ENCODE measurements around the gene CTNNBL1. TPM values are rescaled to one million over a fixed set of nuclear protein-coding genes. Genes with fewer than 3 reads are reported as not detected.
"Not testable (repeated sequence)": the region's sequence is repeated elsewhere in the genome, so short reads cannot be mapped to it uniquely, and the experiment has no call there.

Gene CTNNBL1
- total RNA-seq, 3 donors from 2014 or later (not counting 1 experiment from before 2014, with no cell fraction given) = 59.1 to 75.6 (median 67.6) TPM

- H3K36me3 Mint-ChIP-seq = no peaks in the 10 kb centered on the region
- no peak overlapping the region for H3K27ac Mint-ChIP-seq
- Histone ChIP-seq H3K4me1 (ENCODE audit: control insufficient read depth, insufficient read depth, low read length) (no peaks in the 10 kb centered on the region), H3K36me3 (ENCODE audit: control insufficient read depth, insufficient read depth, low read length) (no peaks in the 10 kb centered on the region), H3K4me3 (ENCODE audit: low read length) (no peak overlapping the region), H3K9me3 (ENCODE audit: control insufficient read depth, insufficient read depth, low read length) (no peaks in the 10 kb centered on the region), H3K27me3 (ENCODE audit: control insufficient read depth, insufficient read depth, low read length) (no peaks in the 10 kb centered on the region), H3K27ac (ENCODE audit: low read length) (no peak overlapping the region)
- H3K4me1 Mint-ChIP-seq = no peaks in the 10 kb centered on the region
- peaks cover 32 to 41% of the 10 kb centered on the region in 2 donors for H3K27me3 Mint-ChIP-seq (ENCODE audit: low read depth in 2 of 2)
- no peak for ATAC-seq
- H3K4me3 Mint-ChIP-seq = no peak overlapping the region
- intact Hi-C loops (cut with micrococcal nuclease) = no loop called here
- TF ChIP-seq CTCF (IDR thresholded peaks at IDR 0.05) = no peak
- no peaks in the 10 kb centered on the region for H3K9me3 Mint-ChIP-seq
- 45% methylated on average over 3 of the region's 3 CpGs for WGBS (ENCODE audit: insufficient coverage)
- DNase-seq = no peak
Observed at GRCh38 chr20:37680420-37680819, 13.4 kb upstream of the CTNNBL1 start.

GRCh38 chr20:37681384-37682112, 12.3 kb upstream of the CTNNBL1 start:
- intact Hi-C loops (cut with micrococcal nuclease) = no loop called here
- DNase-seq = no peak

GRCh38 chr20:37683146-37683545, 10.7 kb upstream of the CTNNBL1 start:
- peaks cover 25 to 48% of the 10 kb centered on the region in 2 donors for H3K27me3 Mint-ChIP-seq (ENCODE audit: low read depth in 2 of 2)
- H3K4me3 Mint-ChIP-seq; H3K4me1 Mint-ChIP-seq; H3K4me1 ChIP-seq (ENCODE audit: control insufficient read depth, insufficient read depth, low read length); H3K9me3 ChIP-seq (ENCODE audit: control insufficient read depth, insufficient read depth, low read length); H3K27me3 ChIP-seq (ENCODE audit: control insufficient read depth, insufficient read depth, low read length); H3K27ac ChIP-seq (ENCODE audit: low read length); H3K4me3 ChIP-seq (ENCODE audit: low read length); H3K27ac Mint-ChIP-seq; intact Hi-C loops (cut with micrococcal nuclease); ATAC-seq; H3K36me3 ChIP-seq (ENCODE audit: control insufficient read depth, insufficient read depth, low read length); H3K36me3 Mint-ChIP-seq; DNase-seq; H3K9me3 Mint-ChIP-seq: not testable (repeated sequence)
- 80% methylated on average over 9 of the region's 9 CpGs for WGBS (ENCODE audit: insufficient coverage)

More at GRCh38 chr20:37681384-37682112, 12.3 kb upstream of the CTNNBL1 start:
- Mint-ChIP-seq H3K4me1 (no peaks in the 10 kb centered on the region), H3K4me3 (no peak overlapping the region), H3K27me3 (ENCODE audit: low read depth in 2 of 2) (peaks cover 29 to 38% of the 10 kb centered on the region in 2 donors), H3K36me3 (no peaks in the 10 kb centered on the region), H3K27ac (no peak overlapping the region), H3K9me3 (no peaks in the 10 kb centered on the region)
- Histone ChIP-seq H3K4me3 (ENCODE audit: low read length) (no peak overlapping the region), H3K9me3 (ENCODE audit: control insufficient read depth, insufficient read depth, low read length) (no peaks in the 10 kb centered on the region), H3K36me3 (ENCODE audit: control insufficient read depth, insufficient read depth, low read length) (no peaks in the 10 kb centered on the region), H3K27ac (ENCODE audit: low read length) (no peak overlapping the region), H3K27me3 (ENCODE audit: control insufficient read depth, insufficient read depth, low read length) (no peaks in the 10 kb centered on the region), H3K4me1 (ENCODE audit: control insufficient read depth, insufficient read depth, low read length) (no peaks in the 10 kb centered on the region)
- TF ChIP-seq CTCF (IDR thresholded peaks at IDR 0.05) = no peak
- whole genome bisulfite sequencing (ENCODE audit: insufficient coverage) = 77% methylated on average over 10 of the region's 10 CpGs
- ATAC-seq = no peak

- ATAC-seq (no peak), DNase-seq (no peak)
- Histone ChIP-seq H3K9me3 (ENCODE audit: control insufficient read depth, insufficient read depth, low read length) (no peaks in the 10 kb centered on the region), H3K27me3 (ENCODE audit: control insufficient read depth, insufficient read depth, low read length) (peaks cover 11% of the 10 kb centered on the region), H3K4me1 (ENCODE audit: control insufficient read depth, insufficient read depth, low read length) (no peaks in the 10 kb centered on the region), H3K27ac (ENCODE audit: low read length) (no peak overlapping the region), H3K36me3 (ENCODE audit: control insufficient read depth, insufficient read depth, low read length) (no peaks in the 10 kb centered on the region), H3K4me3 (ENCODE audit: low read length) (no peak overlapping the region)
- no peaks in the 10 kb centered on the region for H3K9me3 Mint-ChIP-seq
- H3K4me3 Mint-ChIP-seq = no peak overlapping the region
- intact Hi-C loops (cut with micrococcal nuclease) = no loop called here
- H3K4me1 Mint-ChIP-seq = no peaks in the 10 kb centered on the region
- H3K27ac Mint-ChIP-seq = no peak overlapping the region
- H3K36me3 Mint-ChIP-seq = no peaks in the 10 kb centered on the region
- peaks cover 29 to 65% of the 10 kb centered on the region in 2 donors for H3K27me3 Mint-ChIP-seq (ENCODE audit: low read depth in 2 of 2)
- TF ChIP-seq CTCF (IDR thresholded peaks at IDR 0.05) = no peak
- WGBS (ENCODE audit: insufficient coverage) = 94% methylated on average over 2 of the region's 2 CpGs
Observed at GRCh38 chr20:37686762-37687477, 6.9 kb upstream of the CTNNBL1 start.

Data from natural killer cell (primary cell).